K562 (cell line): ENCODE data around the gene STOX1. TPM values are rescaled to one million over a fixed set of nuclear protein-coding genes. Genes with fewer than 3 reads are reported as not detected.

Experiments used
- DMBX1 ChIP-seq: fragments of 250-450 bp; sonication (Bioruptor Pico); IDR thresholded peaks from 2 replicates; pipeline ENCODE4 v1.8.0; 2022; ENCODE audit warnings: inconsistent platforms, mild to moderate bottlenecking, moderate library complexity, borderline replicate concordance
- E4F1 ChIP-seq: fragments of 250-450 bp; sonication (Bioruptor Pico); IDR thresholded peaks from 2 replicates; pipeline ENCODE4 v1.5.0; 2021; ENCODE audit warnings: mild to moderate bottlenecking, borderline replicate concordance
- EP300 ChIP-seq: IDR thresholded peaks from 2 replicates; pipeline ENCODE4 v1.6.1; 2012; ENCODE audit warnings: low read length, improper control_type of control experiment
- HEY1 ChIP-seq: fragments of 250-450 bp; sonication (Bioruptor Pico); IDR thresholded peaks from 2 replicates; pipeline ENCODE4 v1.5.0; 2020; ENCODE audit warnings: mild to moderate bottlenecking, moderate library complexity, borderline replicate concordance
- MYNN ChIP-seq, 2 experiments: sonication (generic); formaldehyde crosslinking in 1 of 2; IDR thresholded peaks; 2 replicates each; pipeline versions ENCODE4 v1.5.0 to v1.6.1; 2016 to 2020; ENCODE audit warnings: antibody characterized with exemption in 1 of 2, missing genetic modification reagents in 1 of 2
- PCBP1 ChIP-seq: fragments of 200-400 bp; formaldehyde crosslinking; IDR thresholded peaks from 2 replicates; pipeline ENCODE4 v1.6.1; 2018; ENCODE audit warnings: mild to moderate bottlenecking, low read depth, low read length; ENCODE audit not compliant: poor library complexity, severe bottlenecking
- POLR2AphosphoS2 ChIP-seq: IDR thresholded peaks from 2 replicates; pipeline ENCODE4 v1.6.1; 2012; ENCODE audit warnings: low read length, improper control_type of control experiment
- RUNX1 ChIP-seq: sonication (generic); IDR thresholded peaks from 2 replicates; pipeline ENCODE4 v1.6.1; 2016; ENCODE audit warnings: antibody characterized with exemption, low read depth
- SMARCE1 ChIP-seq: fragments of 450-650 bp; IDR thresholded peaks from 2 replicates; pipeline ENCODE4 v1.7.1; 2016; ENCODE audit warnings: mild to moderate bottlenecking
- SRSF1 ChIP-seq: fragments of 200-400 bp; formaldehyde crosslinking; IDR thresholded peaks from 2 replicates; pipeline ENCODE4 v1.6.1; 2017; ENCODE audit warnings: mild to moderate bottlenecking, low read depth, low read length, moderate library complexity
- STAG1 ChIP-seq: sonication (generic); formaldehyde crosslinking; IDR thresholded peaks from 2 replicates; pipeline ENCODE4 v1.5.0; 2020; ENCODE audit warnings: missing genetic modification reagents, borderline replicate concordance
- UBTF ChIP-seq, 2 experiments: IDR thresholded peaks; 2 replicates each; pipeline ENCODE4 v1.6.1; 2012; ENCODE audit warnings: improper control_type of control experiment in 2 of 2, low read depth in 2 of 2, low read length in 2 of 2, borderline replicate concordance in 1 of 2
- ZBTB49 ChIP-seq: sonication (generic); formaldehyde crosslinking; IDR thresholded peaks from 2 replicates; pipeline ENCODE4 v1.8.0; 2022; ENCODE audit warnings: missing genetic modification reagents, mild to moderate bottlenecking, borderline replicate concordance
- ZBTB7A ChIP-seq: IDR thresholded peaks from 2 replicates; pipeline ENCODE4 v1.6.1; 2011; ENCODE audit warnings: low read depth, mild to moderate bottlenecking, low read length, moderate library complexity, borderline replicate concordance; ENCODE audit not compliant: control insufficient read depth
- ZFP36 ChIP-seq: fragments of 150-350 bp; IDR thresholded peaks from 2 replicates; pipeline ENCODE4 v1.6.1; 2018; ENCODE audit warnings: low read length, low read depth; ENCODE audit not compliant: partially characterized antibody
- ZNF140 ChIP-seq: fragments of 250-450 bp; sonication (Bioruptor Pico); IDR thresholded peaks from 2 replicates; pipeline ENCODE4 v1.8.0; 2021; ENCODE audit warnings: moderate library complexity, mild to moderate bottlenecking, inconsistent platforms
- ZNF232 ChIP-seq: sonication (generic); formaldehyde crosslinking; IDR thresholded peaks from 2 replicates; pipeline ENCODE4 v1.8.0; 2022; ENCODE audit warnings: mild to moderate bottlenecking, missing genetic modification reagents
- ZNF586 ChIP-seq: fragments of 450-650 bp; formaldehyde crosslinking; conservative IDR thresholded peaks from 2 replicates; pipeline ENCODE4 v1.4.0; 2020; ENCODE audit warnings: mild to moderate bottlenecking, moderate library complexity
- polyA plus RNA-seq, 8 experiments: library from polyadenylated mRNA; depleted of rRNA in 4 of 8; stranded (reverse) in 5 of 8; unstranded in 3 of 8; fragments of >200 nt; fragmentation: Nextera tagmentation in 2 of 8; fragmentation: Illumina TruSeq in 1 of 8; extraction: Ambion mirVana in 2 of 8; extraction: Trizol in 1 of 8; gene quantifications; 2 replicates each; pipeline versions ENCODE4 v1.2.1 to v1.2.3, GENCODE V29; 2011 to 2014; ENCODE audit warnings: inconsistent platforms in 1 of 8, missing spikeins in 1 of 8
- total RNA-seq, 7 experiments: library from RNA; depleted of rRNA in 6 of 7; stranded (reverse); fragments of >200 nt in 6 of 7; fragmentation: Illumina TruSeq in 2 of 7; extraction: Trizol in 2 of 7; gene quantifications; 2 replicates each; pipeline versions ENCODE4 v1.2.1 to v1.2.3, GENCODE V29; 2011 to 2021; ENCODE audit warnings: low replicate concordance in 1 of 7
- TF ChIP-seq, protein P1 (sequence below): IDR thresholded peaks from 2 replicates; pipeline ENCODE4 v1.6.1; 2011; ENCODE audit not compliant: insufficient read length; ENCODE audit errors: extremely low read depth

Gene STOX1
- total and polyA plus RNA-seq, 9 of the 15 experiments (the other 6 are each of a cell fraction or from before 2014, with no cell fraction given) = 0.09 to 0.87 (median 0.29) TPM

GRCh38 chr10:68901105-68901927 lies 74.0 kb downstream of the STOX1 start, which contains the start of gene DDX50 (continued):
- no peak for TF ChIP-seq UBTF (IDR thresholded peaks at IDR 0.05; ENCODE audit: borderline replicate concordance in 1 of 2, low read depth in 2 of 2, low read length in 2 of 2)
- no peak for TF ChIP-seq PCBP1
- peak; percentile 36; the same call in 1 of the 2 replicates for TF ChIP-seq SMARCE1
- TF ChIP-seq ZNF232 = peak; percentile 59; the same call in 1 of the 2 replicates
- TF ChIP-seq, protein P1, sequence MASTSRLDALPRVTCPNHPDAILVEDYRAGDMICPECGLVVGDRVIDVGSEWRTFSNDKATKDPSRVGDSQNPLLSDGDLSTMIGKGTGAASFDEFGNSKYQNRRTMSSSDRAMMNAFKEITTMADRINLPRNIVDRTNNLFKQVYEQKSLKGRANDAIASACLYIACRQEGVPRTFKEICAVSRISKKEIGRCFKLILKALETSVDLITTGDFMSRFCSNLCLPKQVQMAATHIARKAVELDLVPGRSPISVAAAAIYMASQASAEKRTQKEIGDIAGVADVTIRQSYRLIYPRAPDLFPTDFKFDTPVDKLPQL = no peak
- no peak; the same call in none of the 2 replicates for TF ChIP-seq EP300
- no peak for TF ChIP-seq SRSF1
- no peak for TF ChIP-seq DMBX1
- no peak for TF ChIP-seq HEY1 (CRISPR knock-in tag)
- TF ChIP-seq ZBTB49 (CRISPR knock-in tag) = peak; percentile 81; the same call in 1 of the 2 replicates
- TF ChIP-seq RUNX1 = no peak
- TF ChIP-seq ZBTB7A = no peak
- no peak for TF ChIP-seq ZNF586 (CRISPR knock-in tag)
- 0 out of 2 replicates have a peak, but pooled peaks have one; percentile 23 for TF ChIP-seq MYNN (IDR thresholded peaks at IDR 0.05)
- no peak for TF ChIP-seq MYNN (CRISPR knock-in tag; IDR thresholded peaks at IDR 0.05)
- no peak for TF ChIP-seq ZFP36
- TF ChIP-seq E4F1 (CRISPR knock-in tag) = no peak
- no peak for TF ChIP-seq ZNF140 (CRISPR knock-in tag)
- peak; percentile 73; the same call in 1 of the 2 replicates for TF ChIP-seq POLR2AphosphoS2
- no peak; the same call in 1 of the 2 replicates for TF ChIP-seq STAG1 (CRISPR knock-in tag)
